Measurements from ENCODE around the gene ZNF678.

DNA sequence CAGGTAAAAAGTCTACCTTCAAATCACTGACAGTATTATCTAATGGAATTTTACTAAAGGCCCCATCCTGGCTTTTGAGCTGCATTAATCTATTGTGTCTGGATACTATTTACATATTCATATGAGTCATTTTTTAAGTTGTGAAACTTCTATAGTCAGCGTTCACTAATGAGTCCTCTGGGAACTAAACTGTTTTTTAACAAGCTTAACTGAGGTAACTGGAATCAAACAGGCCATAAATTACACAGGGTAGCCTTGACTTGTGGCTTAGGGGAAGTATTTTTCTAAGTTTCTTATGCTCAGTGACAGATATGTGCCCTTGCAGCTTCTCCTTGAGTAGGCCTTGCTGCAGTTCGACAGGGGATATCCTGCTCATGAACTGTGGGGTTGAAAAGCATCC, 102.9 kb downstream of the ZNF678 start:
- TF ChIP-seq, protein P1, sequence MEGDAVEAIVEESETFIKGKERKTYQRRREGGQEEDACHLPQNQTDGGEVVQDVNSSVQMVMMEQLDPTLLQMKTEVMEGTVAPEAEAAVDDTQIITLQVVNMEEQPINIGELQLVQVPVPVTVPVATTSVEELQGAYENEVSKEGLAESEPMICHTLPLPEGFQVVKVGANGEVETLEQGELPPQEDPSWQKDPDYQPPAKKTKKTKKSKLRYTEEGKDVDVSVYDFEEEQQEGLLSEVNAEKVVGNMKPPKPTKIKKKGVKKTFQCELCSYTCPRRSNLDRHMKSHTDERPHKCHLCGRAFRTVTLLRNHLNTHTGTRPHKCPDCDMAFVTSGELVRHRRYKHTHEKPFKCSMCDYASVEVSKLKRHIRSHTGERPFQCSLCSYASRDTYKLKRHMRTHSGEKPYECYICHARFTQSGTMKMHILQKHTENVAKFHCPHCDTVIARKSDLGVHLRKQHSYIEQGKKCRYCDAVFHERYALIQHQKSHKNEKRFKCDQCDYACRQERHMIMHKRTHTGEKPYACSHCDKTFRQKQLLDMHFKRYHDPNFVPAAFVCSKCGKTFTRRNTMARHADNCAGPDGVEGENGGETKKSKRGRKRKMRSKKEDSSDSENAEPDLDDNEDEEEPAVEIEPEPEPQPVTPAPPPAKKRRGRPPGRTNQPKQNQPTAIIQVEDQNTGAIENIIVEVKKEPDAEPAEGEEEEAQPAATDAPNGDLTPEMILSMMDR (IDR thresholded peaks at IDR 0.05): no peak
- TF ChIP-seq POLR2A (IDR thresholded peaks at IDR 0.05): no peak

Data from heart left ventricle (tissue), 13 donors.